IMR-90 (cell line): Measurements from ENCODE around the gene ARMC9. TPM values are rescaled to one million over a fixed set of nuclear protein-coding genes. Genes with fewer than 3 reads are reported as not detected.

ENCODE experiments used
- ATAC-seq: fragments of 200-7000 bp; cut with Tn5 transposase; 2 replicates; pipeline ENCODE4 v1.9.1; 2020; ENCODE audit warnings: low read depth, mild to moderate bottlenecking, moderate library complexity
- BruUV-seq: library from RNA; stranded (reverse); fragments of 400-500 nt; replicated peaks from 2 replicates; lab custom pipeline; 2021; lab: Mats Ljungman, UMichigan
- CTCF ChIA-PET: fragments of 300-600 bp; formaldehyde crosslinking; extraction: SDS; loops from one replicate; lab custom pipeline; 2021; ENCODE audit warnings: antibody characterized with exemption; lab: Yijun Ruan, JAX
- POLR2A ChIA-PET: fragments of 300-600 bp; sonication (Branson Sonifier 250); formaldehyde crosslinking; loops from one replicate; lab custom pipeline; 2022; ENCODE audit warnings: antibody characterized with exemption; ENCODE audit not compliant: unreplicated experiment; lab: Charles Lee
- DNase-seq: peaks from one replicate; pipeline ENCODE4 v3.0.0; 2013
- H2AFZ ChIP-seq: replicated peaks from 2 replicates; pipeline ENCODE3; 2013; ENCODE audit warnings: low read length, mild to moderate bottlenecking; ENCODE audit not compliant: poor library complexity
- H2AK5ac ChIP-seq: 2 replicates; pipeline ENCODE4 v1.6.1; 2013; ENCODE audit warnings: low read depth, low read length, inconsistent platforms
- H2AK9ac ChIP-seq: replicated peaks from 2 replicates; pipeline ENCODE3; 2013; ENCODE audit warnings: mild to moderate bottlenecking, low read depth, low read length, moderate library complexity; ENCODE audit not compliant: poor library complexity
- H2BK120ac ChIP-seq: 2 replicates; pipeline ENCODE4 v1.6.1; 2013; ENCODE audit warnings: low read depth, low read length, inconsistent platforms
- H2BK15ac ChIP-seq: 3 replicates; pipeline ENCODE4 v1.6.1; 2013; ENCODE audit warnings: low read depth, low read length, inconsistent platforms
- H2BK20ac ChIP-seq: 2 replicates; pipeline ENCODE4 v1.6.1; 2013; ENCODE audit warnings: low read depth, mild to moderate bottlenecking, inconsistent platforms, low read length, moderate library complexity
- H2BK5ac ChIP-seq: 2 replicates; pipeline ENCODE4 v1.6.1; 2013; ENCODE audit warnings: mild to moderate bottlenecking, low read depth, low read length, inconsistent platforms; ENCODE audit not compliant: poor library complexity, severe bottlenecking
- H3K14ac ChIP-seq: replicated peaks from 2 replicates; pipeline ENCODE4 v1.6.1; 2013; ENCODE audit warnings: low read depth, low read length, inconsistent platforms
- H3K18ac ChIP-seq: 2 replicates; pipeline ENCODE4 v1.6.1; 2013; ENCODE audit warnings: low read depth, low read length, control low read depth
- H3K23ac ChIP-seq: 2 replicates; pipeline ENCODE4 v1.6.1; 2013; ENCODE audit warnings: low read depth, low read length, inconsistent platforms
- H3K27ac ChIP-seq: 2 replicates; pipeline ENCODE4 v1.5.1; 2013; ENCODE audit warnings: mild to moderate bottlenecking, control low read depth, low read length; ENCODE audit not compliant: insufficient read depth
- H3K27me3 ChIP-seq: 2 replicates; pipeline ENCODE4 v1.6.1; 2013; ENCODE audit warnings: low read length; ENCODE audit not compliant: control insufficient read depth, insufficient read depth
- H3K36me3 ChIP-seq: 2 replicates; pipeline ENCODE4 v1.6.1; 2013; ENCODE audit warnings: low read length, mixed read lengths; ENCODE audit not compliant: control insufficient read depth, insufficient read depth
- H3K4ac ChIP-seq: 2 replicates; pipeline ENCODE4 v1.6.1; 2013; ENCODE audit warnings: low read depth, low read length, inconsistent platforms
- H3K4me1 ChIP-seq: 2 replicates; pipeline ENCODE4 v1.6.1; 2013; ENCODE audit warnings: low read length, mixed read lengths; ENCODE audit not compliant: control insufficient read depth, insufficient read depth
- H3K4me2 ChIP-seq: 2 replicates; pipeline ENCODE4 v1.6.1; 2013; ENCODE audit warnings: low read depth, mild to moderate bottlenecking, control low read depth, low read length, moderate library complexity
- H3K4me3 ChIP-seq: 2 replicates; pipeline ENCODE4 v1.5.1; 2013; ENCODE audit warnings: low read depth, mild to moderate bottlenecking, control low read depth, low read length, moderate library complexity; ENCODE audit not compliant: insufficient read depth
- H3K56ac ChIP-seq: 2 replicates; pipeline ENCODE4 v1.6.1; 2013; ENCODE audit warnings: low read length, inconsistent platforms; ENCODE audit not compliant: insufficient read depth; ENCODE audit errors: extremely low read depth
- H3K79me1 ChIP-seq, 2 experiments: 2 replicates each; pipeline ENCODE4 v1.6.1; 2013; ENCODE audit warnings: low read length in 2 of 2, inconsistent platforms in 1 of 2, low read depth in 1 of 2
- H3K9ac ChIP-seq: 2 replicates; pipeline ENCODE4 v1.6.1; 2013; ENCODE audit warnings: low read depth, low read length, control low read depth
- H3K9me1 ChIP-seq: 2 replicates; pipeline ENCODE4 v1.6.1; 2013; ENCODE audit warnings: low read length, inconsistent platforms; ENCODE audit not compliant: insufficient read depth
- H3K9me3 ChIP-seq: 2 replicates; pipeline ENCODE4 v1.6.1; 2013; ENCODE audit warnings: low read length; ENCODE audit not compliant: control insufficient read depth, insufficient read depth
- H4K20me1 ChIP-seq: 2 replicates; pipeline ENCODE4 v1.6.1; 2013; ENCODE audit warnings: low read length, inconsistent platforms; ENCODE audit not compliant: insufficient read depth
- H4K5ac ChIP-seq: 2 replicates; pipeline ENCODE4 v1.6.1; 2013; ENCODE audit warnings: mild to moderate bottlenecking, low read depth, low read length, control low read depth
- H4K8ac ChIP-seq, 2 experiments: 2 replicates each; pipeline ENCODE4 v1.6.1; 2013; ENCODE audit warnings: low read depth in 2 of 2, low read length in 2 of 2, control low read depth in 1 of 2, inconsistent platforms in 1 of 2
- H4K91ac ChIP-seq: 2 replicates; pipeline ENCODE4 v1.6.1; 2013; ENCODE audit warnings: low read depth, low read length, inconsistent platforms; ENCODE audit not compliant: insufficient read depth
- BHLHE40 ChIP-seq: fragments of 150-350 bp; IDR thresholded peaks from 2 replicates; pipeline ENCODE4 v1.6.1; 2016; ENCODE audit warnings: mild to moderate bottlenecking, low read depth, low read length
- CEBPB ChIP-seq: IDR thresholded peaks from 2 replicates; pipeline ENCODE4 v1.6.1; 2012; ENCODE audit warnings: low read depth, low read length, improper control_type of control experiment
- CHD1 ChIP-seq: IDR thresholded peaks from 2 replicates; pipeline ENCODE4 v1.6.1; 2012; ENCODE audit warnings: low read depth, low read length, improper control_type of control experiment
- ELK1 ChIP-seq: fragments of 150-350 bp; IDR thresholded peaks from 2 replicates; pipeline ENCODE4 v1.6.1; 2016; ENCODE audit warnings: low read depth, mild to moderate bottlenecking, low read length, moderate library complexity, borderline replicate concordance
- FOS ChIP-seq: fragments of 150-350 bp; IDR thresholded peaks from 2 replicates; pipeline ENCODE4 v1.6.1; 2016; ENCODE audit warnings: low read depth, low read length
- MAFK ChIP-seq: IDR thresholded peaks from 2 replicates; pipeline ENCODE4 v1.6.1; 2012; ENCODE audit warnings: low read depth, low read length, improper control_type of control experiment
- MAZ ChIP-seq: IDR thresholded peaks from 2 replicates; pipeline ENCODE4 v1.6.1; 2012; ENCODE audit warnings: low read depth, mild to moderate bottlenecking, low read length, improper control_type of control experiment, moderate library complexity, borderline replicate concordance
- MXI1 ChIP-seq: IDR thresholded peaks from 2 replicates; pipeline ENCODE4 v1.6.1; 2012; ENCODE audit warnings: low read depth, mild to moderate bottlenecking, low read length, moderate library complexity, borderline replicate concordance
- POLR2A ChIP-seq: IDR thresholded peaks from 2 replicates; pipeline ENCODE4 v1.6.1; 2012; ENCODE audit warnings: mild to moderate bottlenecking, low read depth, low read length
- RCOR1 ChIP-seq: IDR thresholded peaks from 2 replicates; pipeline ENCODE4 v1.6.1; 2012; ENCODE audit warnings: mild to moderate bottlenecking, low read length, improper control_type of control experiment; ENCODE audit not compliant: insufficient replicate concordance
- RFX5 ChIP-seq: IDR thresholded peaks from 2 replicates; pipeline ENCODE4 v1.8.0; 2012; ENCODE audit warnings: low read depth, mild to moderate bottlenecking, low read length, moderate library complexity
- SMC3 ChIP-seq: fragments of 150-350 bp; IDR thresholded peaks from 2 replicates; pipeline ENCODE4 v1.6.1; 2016; ENCODE audit warnings: low read depth, mild to moderate bottlenecking, antibody characterized with exemption, low read length, moderate library complexity
- WGBS, 2 experiments: methylation state at CpG; one replicate each; pipeline versions ENCODE4 v1.1.5 to v1.1.7; 2013; ENCODE audit warnings: missing lambda C conversion rate in 2 of 2; ENCODE audit not compliant: insufficient read length in 1 of 2; ENCODE audit errors: extremely low coverage in 2 of 2; 5-methylcytosine and 5-hydroxymethylcytosine counted together
- dilution Hi-C: fragments of 300-500 bp; cut with HindIII; formaldehyde crosslinking; loops from one replicate; pipeline ENCODE4 v1.14.3; 2018; ENCODE audit warnings: low sequenced_read_pairs; ENCODE audit not compliant: unreplicated experiment
- in situ Hi-C: fragments of 300-500 bp; cut with MboI; formaldehyde crosslinking; loops from 3 replicates; pipeline ENCODE4 v1.14.3; 2019; ENCODE audit warnings: low sequenced_read_pairs, inconsistent platforms, mixed read lengths
- intact Hi-C: fragments of 100-400 bp; cut with micrococcal nuclease; formaldehyde crosslinking; loops from 2 replicates; pipeline ENCODE4 v1.10.0; 2022
- polyA plus RNA-seq, 3 experiments: library from polyadenylated mRNA; depleted of rRNA; stranded (reverse); fragments of >200 nt; gene quantifications; 2 replicates each; pipeline ENCODE4 v1.2.3, GENCODE V29; 2012; ENCODE audit warnings: low replicate concordance in 1 of 3
- total RNA-seq: library from RNA; depleted of rRNA; stranded (reverse); fragments of >200 nt; gene quantifications from 2 replicates; pipeline ENCODE4 v1.2.3, GENCODE V29; 2012
- TF ChIP-seq, protein P1 (sequence below): conservative IDR thresholded peaks from 2 replicates; pipeline ENCODE4 v1.5.1; 2012; ENCODE audit warnings: mild to moderate bottlenecking, low read depth, low read length, improper control_type of control experiment
- TF ChIP-seq, protein P2 (sequence below): fragments of 150-350 bp; IDR thresholded peaks from 2 replicates; pipeline ENCODE4 v1.6.1; 2017; ENCODE audit warnings: mild to moderate bottlenecking, antibody characterized with exemption, low read length, low read depth

Gene ARMC9
- total and polyA plus RNA-seq, 2 of the 4 experiments (the other 2 are of a cell fraction): 36.0 to 46.6 TPM

DNA sequence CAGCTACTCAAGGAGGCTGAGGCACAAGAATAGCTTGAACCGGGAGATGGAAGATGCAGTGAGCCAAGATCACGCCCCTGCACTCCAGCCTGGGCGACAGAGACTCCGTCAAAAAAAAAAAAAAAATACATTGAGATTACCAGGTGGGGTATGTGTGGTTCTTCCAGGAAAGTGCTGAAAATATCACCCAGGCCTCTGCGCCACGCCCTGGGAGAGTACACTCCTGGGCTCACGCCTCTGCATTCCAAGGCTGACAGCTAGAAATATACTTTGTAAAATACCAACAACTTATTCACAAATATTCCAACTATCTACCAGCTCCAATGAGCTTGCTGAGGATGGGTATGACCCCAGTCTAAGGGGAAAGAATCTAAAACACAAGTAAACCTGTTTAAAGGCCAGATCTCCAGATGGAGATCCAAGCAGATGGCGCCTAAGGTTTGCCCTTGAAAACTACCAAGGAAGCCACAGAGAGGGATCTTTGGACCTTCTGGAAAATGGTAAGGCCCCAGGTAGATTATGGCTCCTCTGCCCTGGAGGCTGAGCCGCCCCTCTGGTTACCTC, 175.4 kb downstream of the ARMC9 start:
- Histone ChIP-seq H2BK5ac (no peak overlapping the region), H3K4me2 (no peak overlapping the region), H2BK15ac (no peak overlapping the region), H3K36me3 (no peaks in the 10 kb centered on the region; the same call in 1 of the 2 replicates), H2AFZ (no peak overlapping the region), H4K8ac (no peak overlapping the region), H3K9me3 (no peaks in the 10 kb centered on the region), H3K4me1 (no peaks in the 10 kb centered on the region), H2AK5ac (no peak overlapping the region), H3K27me3 (peaks cover 2% of the 10 kb centered on the region; the same call in 1 of the 2 replicates), H4K20me1 (no peaks in the 10 kb centered on the region), H3K27ac (no peak overlapping the region), H3K9ac (no peak overlapping the region), H3K56ac (no peak overlapping the region), H3K4ac (no peak overlapping the region), H3K23ac (no peak overlapping the region), H3K9me1 (no peaks in the 10 kb centered on the region), H4K5ac (no peak overlapping the region), H3K18ac (no peak overlapping the region), H2BK20ac (no peak overlapping the region), H2BK120ac (no peak overlapping the region), H2AK9ac (no peak overlapping the region), H4K91ac (no peak overlapping the region), H3K4me3 (no peak overlapping the region), H3K79me1 (no peaks in the 10 kb centered on the region), H3K14ac (no peak overlapping the region)
- no peak for DNase-seq
- intact Hi-C loops: no loop called here
- in situ Hi-C loops: no loop called here
- dilution Hi-C loops: no loop called here
- no CpG with 5 or more reads among the region's 9 CpGs for WGBS, 2 experiments
- TF ChIP-seq RFX5 (no peak), POLR2A (no peak), MAZ (no peak), CHD1 (no peak), MXI1 (no peak), SMC3 (no peak), FOS (no peak), CEBPB (no peak), BHLHE40 (no peak), RCOR1 (no peak), MAFK (no peak), ELK1 (no peak)
- TF ChIP-seq, protein P1, sequence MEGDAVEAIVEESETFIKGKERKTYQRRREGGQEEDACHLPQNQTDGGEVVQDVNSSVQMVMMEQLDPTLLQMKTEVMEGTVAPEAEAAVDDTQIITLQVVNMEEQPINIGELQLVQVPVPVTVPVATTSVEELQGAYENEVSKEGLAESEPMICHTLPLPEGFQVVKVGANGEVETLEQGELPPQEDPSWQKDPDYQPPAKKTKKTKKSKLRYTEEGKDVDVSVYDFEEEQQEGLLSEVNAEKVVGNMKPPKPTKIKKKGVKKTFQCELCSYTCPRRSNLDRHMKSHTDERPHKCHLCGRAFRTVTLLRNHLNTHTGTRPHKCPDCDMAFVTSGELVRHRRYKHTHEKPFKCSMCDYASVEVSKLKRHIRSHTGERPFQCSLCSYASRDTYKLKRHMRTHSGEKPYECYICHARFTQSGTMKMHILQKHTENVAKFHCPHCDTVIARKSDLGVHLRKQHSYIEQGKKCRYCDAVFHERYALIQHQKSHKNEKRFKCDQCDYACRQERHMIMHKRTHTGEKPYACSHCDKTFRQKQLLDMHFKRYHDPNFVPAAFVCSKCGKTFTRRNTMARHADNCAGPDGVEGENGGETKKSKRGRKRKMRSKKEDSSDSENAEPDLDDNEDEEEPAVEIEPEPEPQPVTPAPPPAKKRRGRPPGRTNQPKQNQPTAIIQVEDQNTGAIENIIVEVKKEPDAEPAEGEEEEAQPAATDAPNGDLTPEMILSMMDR: no peak
- TF ChIP-seq, protein P2, sequence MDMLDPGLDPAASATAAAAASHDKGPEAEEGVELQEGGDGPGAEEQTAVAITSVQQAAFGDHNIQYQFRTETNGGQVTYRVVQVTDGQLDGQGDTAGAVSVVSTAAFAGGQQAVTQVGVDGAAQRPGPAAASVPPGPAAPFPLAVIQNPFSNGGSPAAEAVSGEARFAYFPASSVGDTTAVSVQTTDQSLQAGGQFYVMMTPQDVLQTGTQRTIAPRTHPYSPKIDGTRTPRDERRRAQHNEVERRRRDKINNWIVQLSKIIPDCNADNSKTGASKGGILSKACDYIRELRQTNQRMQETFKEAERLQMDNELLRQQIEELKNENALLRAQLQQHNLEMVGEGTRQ: no peak
- BruUV-seq: no TSS peak
- ATAC-seq: no peak
- CTCF ChIA-PET: no interaction called here
- POLR2A ChIA-PET: no interaction called here
